ENCODE data around the gene RRBP1. TPM values are rescaled to one million over a fixed set of nuclear protein-coding genes. Genes with fewer than 3 reads are reported as not detected.

RRBP1 gene
- total RNA-seq, 1 donor from 2014 or later: 124 TPM

DNA sequence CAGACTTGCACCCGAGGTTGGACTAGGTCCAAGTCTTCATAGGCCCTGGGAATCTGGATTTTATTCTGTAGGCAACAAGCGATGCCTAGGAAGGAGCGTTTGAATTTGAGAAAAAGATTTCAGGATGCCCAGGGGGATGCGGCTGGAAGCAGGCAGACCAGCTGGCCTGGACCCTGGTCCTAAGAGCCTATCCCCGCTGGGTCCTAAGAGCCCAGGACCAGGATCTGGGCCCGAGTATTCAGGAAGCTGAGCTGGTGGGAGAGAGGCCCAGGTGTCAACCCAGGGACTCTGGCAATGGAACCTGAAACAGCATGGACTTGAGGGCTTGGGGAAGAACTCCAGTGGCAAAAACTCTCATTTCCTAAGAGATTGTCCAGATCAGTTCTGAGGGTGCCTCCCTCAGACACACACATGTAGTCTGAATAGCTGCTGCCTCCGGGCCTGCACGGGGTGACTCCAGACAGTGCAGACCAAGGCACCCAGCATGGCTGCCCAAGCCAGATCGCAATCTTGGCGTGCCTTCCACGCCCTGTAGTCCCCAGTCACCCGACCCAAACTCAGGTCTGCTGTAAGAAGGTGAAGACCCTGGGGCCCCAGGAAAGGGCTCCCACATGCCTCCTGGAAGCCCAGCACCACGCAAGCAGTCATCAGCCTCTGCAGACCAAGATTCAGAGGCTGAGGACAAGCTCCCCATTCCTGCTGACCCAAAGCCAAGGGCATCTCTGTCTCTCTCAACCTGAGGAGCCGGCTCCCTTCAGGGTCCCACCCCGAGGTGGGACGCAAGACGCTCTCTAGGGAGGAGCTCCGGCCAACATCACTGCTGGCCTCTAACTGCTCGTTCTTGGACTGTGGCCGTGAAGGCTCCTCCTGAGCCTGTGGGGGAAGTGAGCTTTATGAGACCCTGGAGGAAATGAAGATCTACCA, 34.4 kb downstream of the RRBP1 start:
- no peak for DNase-seq (ENCODE audit: low spot score)

- no peak for DNase-seq (ENCODE audit: low spot score)
These were observed 35.1 kb downstream of the RRBP1 start for GRCh38 chr20:17646961-17647301.

DNA sequence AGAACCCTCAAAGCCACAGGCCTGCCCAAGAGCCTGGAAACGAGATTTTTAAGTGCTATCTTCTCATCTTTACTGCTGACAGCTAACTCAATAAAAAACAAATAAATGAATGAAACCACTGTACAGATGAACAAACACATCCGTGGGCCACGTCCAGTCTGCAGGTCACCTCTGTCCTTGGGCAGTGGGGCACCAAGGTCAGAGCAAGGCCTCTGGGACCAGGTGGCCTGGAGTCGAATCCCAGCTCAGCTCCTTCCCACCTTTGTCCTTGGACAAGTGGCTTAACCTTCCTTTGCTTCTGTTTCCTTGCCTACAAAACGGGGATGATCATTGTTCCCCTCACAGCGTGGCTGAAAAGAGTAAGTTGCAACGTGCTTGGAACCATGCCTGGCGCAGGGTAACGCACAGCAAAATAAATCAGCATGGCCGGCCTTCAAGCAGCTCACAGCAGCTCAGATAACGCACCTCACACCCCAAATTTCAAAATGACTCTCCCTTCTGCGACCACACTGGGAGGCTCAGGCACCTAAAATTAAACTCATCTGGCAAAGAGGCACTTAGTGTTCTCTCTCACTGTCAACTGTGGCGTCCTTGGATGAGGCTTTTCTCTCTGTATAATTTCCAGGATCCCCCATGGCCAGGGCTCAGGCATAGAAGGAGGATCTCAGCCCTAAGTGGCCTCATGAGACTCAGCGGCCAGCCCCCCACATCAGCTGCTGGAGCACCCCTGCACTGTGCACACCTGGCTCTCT, 35.7 kb downstream of the RRBP1 start:
- DNase-seq (ENCODE audit: low spot score): no peak

DNA sequence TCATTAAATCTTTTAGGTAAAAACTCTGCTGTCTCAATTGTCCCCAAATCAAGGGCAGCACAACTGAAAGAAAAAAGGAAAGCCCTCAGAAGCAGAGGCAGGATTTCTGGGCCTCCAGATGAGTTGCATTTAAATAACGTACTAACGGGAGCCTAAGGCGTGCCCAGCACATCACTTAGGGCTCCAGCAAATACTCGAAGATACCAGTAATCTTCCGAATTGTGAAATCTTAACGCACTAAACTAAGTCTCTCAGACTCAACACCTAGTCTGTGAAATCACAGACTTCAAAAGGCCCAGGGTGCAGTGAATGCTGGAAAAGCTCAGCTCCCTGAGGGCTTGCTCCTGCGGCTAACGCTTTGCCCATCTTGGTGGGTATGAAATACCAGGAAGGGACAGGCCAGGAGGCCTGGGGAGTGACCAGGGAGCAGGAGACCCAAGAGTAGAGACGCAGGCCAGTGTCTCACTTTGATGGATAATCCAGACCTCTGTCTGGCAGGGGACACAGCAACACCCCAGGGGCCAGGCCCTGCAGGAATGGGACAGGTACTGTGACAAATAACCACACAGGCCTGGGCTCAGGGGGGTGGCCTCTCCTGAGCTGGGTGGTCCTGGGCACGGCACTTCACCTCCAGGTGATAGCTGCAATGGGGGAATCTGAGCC, 36.4 kb downstream of the RRBP1 start:
- peak; percentile 72 for DNase-seq (ENCODE audit: low spot score)

DNA sequence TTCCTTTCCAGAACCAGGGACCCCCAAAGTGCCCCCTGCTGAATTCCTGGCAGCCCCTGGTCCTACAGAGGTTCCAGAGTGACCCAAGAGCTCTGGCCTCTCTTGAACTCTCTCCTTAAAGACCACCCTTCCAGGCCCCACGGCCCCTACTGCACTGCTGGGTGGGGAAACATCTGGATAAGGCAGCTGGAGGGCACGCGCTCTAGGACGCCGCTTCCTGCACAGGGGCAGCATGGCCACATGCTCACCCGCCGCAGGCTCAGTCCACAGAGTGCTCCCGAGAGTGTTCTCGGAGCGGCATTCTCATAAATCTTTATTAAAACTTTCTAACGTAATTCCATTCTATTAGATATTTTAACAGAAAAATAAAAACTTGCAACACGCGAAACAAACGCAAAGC, 37.0 kb downstream of the RRBP1 start:
- DNase-seq (ENCODE audit: low spot score): no peak

- no peak for DNase-seq (ENCODE audit: low spot score)
These were observed 37.6 kb downstream of the RRBP1 start for GRCh38 chr20:17644451-17644850.

GRCh38 chr20:17643531-17644188, 38.4 kb downstream of the RRBP1 start:
- DNase-seq (ENCODE audit: low spot score): no peak

DNA sequence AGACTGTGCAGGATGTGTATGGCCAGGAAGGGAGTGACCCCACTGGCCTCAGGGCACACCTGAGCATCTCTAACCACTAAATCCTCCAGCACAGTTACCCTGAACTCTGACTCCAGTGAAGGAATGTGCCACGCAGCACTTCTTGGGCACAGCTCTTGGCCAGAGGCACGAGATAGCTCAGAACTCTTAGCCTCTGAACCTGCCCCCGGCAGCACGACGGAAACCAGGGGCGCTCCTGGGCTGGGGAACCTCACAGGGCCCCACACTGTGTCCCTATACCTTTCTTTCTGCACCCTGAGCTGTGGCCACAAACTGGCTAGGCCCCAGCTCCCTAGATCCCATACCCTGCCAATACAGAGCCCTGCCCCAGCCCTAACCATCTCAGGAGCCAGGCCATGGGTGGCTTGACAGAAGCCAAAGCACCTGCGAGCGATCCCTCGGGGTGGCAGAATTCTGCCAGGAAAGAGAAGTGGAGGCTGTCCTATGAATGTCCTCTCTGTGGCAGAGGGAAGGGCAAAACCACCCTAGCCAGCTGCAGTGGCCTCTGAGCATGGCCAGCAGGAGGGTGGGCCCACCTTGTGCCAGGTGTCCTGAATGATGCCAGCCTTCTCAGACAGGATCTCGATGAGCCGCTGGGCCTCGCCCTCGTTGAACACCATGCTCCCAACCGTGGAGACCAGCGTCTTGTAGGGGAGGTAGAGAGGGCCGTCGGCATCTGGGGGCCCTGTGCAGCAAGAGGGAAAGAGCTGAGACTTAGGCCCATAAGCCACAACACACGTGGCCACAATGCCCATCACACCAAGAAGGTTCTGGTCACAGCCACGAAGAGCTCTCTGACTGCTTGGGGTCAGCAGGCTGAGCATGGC, 39.4 kb downstream of the RRBP1 start:
- no peak for DNase-seq (ENCODE audit: low spot score)

DNA sequence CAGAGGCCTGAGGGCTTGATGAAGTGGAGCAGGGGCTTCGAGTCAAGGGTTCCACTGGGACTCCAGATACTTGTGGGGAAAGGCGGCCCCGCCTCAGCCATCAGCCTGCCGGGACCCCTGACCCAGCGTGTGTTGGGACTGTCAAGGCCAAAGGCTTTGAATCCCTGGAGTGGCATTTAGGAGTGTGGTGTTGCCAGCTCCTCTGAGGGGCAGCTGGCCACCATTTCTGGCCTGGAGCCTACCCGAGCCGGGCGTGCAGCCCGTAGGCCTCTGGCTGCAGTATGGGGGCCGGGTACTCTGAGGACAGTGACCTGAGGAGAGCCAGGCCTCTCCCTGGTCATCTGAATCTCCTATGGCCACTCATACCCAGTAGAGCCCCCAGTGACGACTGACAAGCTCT, 40.0 kb downstream of the RRBP1 start:
- no peak for DNase-seq (ENCODE audit: low spot score)

DNA sequence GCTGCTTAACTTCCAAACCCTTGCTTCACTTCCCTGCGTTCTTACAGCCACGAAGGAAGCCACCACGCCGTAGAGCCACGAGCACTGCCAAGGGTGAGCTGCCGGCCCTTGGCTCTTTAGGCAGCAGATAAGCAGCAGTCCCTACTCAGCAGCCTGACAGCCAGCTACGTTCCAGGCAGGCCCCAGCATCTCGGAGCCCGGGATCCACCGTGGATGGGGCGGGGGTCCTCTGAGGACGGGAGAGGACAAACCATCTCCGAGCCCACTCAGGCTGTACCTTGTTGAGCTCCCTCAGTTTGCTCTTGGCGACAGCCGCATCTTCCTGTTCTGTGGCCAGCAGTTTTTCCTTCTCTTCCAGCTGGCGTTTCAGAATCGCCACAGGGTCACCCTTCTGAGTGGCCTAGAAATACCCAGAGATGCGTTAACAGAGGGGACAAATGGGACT, 40.5 kb downstream of the RRBP1 start:
- DNase-seq (ENCODE audit: low spot score): no peak

GRCh38 chr20:17640875-17641378, 41.1 kb downstream of the RRBP1 start:
- no peak for DNase-seq (ENCODE audit: low spot score)

- no peak for DNase-seq (ENCODE audit: low spot score)
These were observed 41.7 kb downstream of the RRBP1 start for GRCh38 chr20:17640146-17640874.

DNA sequence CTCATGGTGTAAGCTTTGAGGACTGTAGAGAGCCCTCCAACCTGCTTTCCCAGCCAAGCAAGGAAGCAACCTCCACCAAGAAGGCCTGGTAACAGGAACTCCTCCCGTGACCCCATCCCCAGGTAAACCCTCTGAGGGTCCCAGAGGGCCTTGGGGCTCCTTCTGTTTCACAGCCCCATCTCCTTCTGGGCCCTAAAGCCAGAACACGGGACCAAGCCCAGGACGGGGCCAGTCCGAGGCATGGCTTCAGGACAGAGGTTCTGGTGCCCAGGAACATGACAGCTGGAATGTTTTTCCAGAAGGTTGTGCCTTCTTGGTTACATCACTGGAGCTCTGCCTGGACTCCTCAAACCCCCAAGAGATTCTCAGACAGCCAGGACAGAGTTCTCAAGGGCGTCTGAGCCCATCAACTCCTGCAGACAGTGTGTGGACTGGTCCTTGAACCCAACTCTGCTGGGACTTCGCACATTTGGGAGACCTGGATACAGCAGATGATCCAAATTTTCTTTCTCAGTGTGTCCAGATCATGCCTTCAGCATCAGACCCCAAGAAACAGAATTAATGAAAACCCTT, 43.1 kb downstream of the RRBP1 start:
- no peak for DNase-seq (ENCODE audit: low spot score)

GRCh38 chr20:17637985-17638640, 43.9 kb downstream of the RRBP1 start:
- no peak for DNase-seq (ENCODE audit: low spot score)

GRCh38 chr20:17637413-17637780, 44.6 kb downstream of the RRBP1 start:
- DNase-seq (ENCODE audit: low spot score): no peak

DNA sequence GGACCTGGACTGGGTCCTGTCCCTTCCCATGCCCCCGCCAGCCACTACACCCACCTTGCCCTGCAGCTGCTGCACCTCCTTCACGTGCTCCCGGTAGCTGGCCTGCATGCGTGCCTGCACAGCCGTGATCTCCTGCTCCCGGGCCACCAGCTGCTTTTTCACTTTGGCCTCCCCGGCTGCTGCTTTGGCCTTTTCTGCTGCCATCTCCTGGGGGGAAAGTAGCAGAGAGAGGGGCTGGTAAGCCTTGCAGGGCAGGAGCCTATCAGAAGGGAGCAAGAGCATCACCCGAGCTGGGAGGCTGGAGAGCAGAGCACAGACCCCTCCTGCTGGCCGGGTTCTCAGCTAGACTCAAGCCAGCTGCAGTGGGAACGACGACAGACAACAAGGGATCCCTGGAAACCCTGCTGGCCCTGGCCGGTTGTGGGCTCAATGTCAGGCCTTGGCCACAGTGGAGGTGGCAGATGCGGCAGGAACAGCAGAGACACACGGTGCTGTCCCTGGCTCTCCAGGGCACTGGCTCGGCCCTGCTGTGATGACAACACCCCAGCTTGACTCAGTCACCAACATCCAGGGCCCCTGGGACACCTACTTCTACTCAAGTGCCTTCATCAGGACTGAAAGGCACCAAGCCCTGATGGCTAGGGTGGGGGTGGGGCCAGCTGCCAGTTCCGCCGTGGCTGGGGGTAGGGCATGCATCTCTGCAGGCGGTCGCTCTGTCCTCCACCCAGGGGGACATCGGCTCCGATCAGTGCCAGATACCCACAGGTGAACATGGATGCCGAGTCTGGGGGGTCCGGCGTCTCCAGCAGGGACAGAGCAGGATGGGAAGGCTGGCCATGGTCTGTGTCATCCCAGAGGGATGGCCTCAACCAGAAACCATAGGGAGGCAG, 45.3 kb downstream of the RRBP1 start:
- no peak for DNase-seq (ENCODE audit: low spot score)

- no peak for DNase-seq (ENCODE audit: low spot score)
These were observed 46.5 kb downstream of the RRBP1 start for GRCh38 chr20:17635332-17636244.
